Brain pericyte (primary cell): ENCODE measurements around the gene PTPRF.
"Not testable (repeated sequence)": the region's sequence is repeated elsewhere in the genome, so short reads cannot be mapped to it uniquely, and the experiment has no call there.

Source experiments
- DNase-seq: peaks from one replicate; pipeline ENCODE4 v3.0.0-alpha.2; 2012; ENCODE audit warnings: low read depth, low spot score

PTPRF gene

GRCh38 chr1:43537423-43538142 lies 6.9 kb downstream of the PTPRF start:
- no peak for DNase-seq

- no peak for DNase-seq
These were observed 7.4 kb downstream of the PTPRF start for GRCh38 chr1:43538143-43538487.

DNA sequence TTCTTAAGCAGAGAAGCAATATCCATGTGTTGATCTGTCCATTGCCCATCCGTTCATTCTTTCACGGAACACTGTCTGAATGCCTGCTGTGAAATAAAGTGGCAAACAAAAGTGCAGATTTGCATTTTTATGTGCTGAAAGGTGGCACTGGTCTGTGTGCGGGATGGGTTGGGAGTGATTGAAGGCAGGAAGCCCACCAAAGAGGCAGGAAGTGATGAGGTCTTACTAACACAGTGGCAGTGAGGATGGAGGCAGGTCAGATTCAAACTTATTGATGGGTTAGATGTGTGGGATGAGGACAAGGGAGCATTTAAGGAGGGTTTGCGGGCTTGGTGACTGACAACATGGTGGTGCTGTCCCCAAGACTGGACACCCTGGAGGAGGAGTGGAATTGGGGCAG lies 8.3 kb downstream of the PTPRF start:
- no peak for DNase-seq

GRCh38 chr1:43539726-43540434 lies 9.2 kb downstream of the PTPRF start:
- no peak for DNase-seq

DNA sequence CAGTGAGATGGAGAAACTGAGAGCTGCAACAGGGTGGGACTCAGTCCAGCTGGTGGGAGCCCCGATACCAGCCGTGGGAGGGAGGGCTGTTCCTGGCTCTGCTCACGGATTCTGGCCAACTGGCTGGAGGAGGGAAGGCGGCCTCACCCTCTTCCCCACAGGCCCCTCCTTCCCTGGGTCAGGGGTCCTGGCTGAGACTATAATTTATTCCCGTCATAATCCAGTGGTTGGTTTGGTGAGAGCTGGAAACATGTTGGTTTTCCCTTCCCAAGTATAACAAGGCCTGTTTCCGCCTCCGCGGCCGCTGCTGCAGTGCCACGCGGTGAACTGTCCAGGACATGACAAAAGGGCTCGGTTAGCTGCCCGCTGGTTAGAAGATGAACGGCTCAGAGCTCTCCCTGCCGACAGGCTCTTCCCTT lies 10.0 kb downstream of the PTPRF start:
- DNase-seq, result no peak

DNA sequence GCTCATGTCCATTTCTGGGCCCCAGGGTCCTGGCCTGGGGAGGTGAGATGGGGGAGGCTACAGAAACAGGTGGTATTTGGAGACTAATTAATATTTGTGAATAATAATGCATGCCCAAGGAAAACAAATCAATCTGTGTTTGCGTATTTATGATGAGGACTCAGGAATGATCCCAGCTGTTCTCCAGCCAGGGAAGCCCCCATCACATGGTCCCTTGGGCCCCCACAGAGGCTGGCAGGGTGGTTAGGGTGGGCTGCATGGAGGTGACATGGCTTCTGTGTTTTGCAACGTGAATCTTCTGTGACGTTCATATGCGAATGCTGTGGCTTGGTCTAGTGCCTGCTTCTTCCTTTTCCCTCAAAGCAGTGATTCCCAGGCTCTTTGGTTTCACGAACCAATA lies 10.5 kb downstream of the PTPRF start:
- DNase-seq, result no peak

DNA sequence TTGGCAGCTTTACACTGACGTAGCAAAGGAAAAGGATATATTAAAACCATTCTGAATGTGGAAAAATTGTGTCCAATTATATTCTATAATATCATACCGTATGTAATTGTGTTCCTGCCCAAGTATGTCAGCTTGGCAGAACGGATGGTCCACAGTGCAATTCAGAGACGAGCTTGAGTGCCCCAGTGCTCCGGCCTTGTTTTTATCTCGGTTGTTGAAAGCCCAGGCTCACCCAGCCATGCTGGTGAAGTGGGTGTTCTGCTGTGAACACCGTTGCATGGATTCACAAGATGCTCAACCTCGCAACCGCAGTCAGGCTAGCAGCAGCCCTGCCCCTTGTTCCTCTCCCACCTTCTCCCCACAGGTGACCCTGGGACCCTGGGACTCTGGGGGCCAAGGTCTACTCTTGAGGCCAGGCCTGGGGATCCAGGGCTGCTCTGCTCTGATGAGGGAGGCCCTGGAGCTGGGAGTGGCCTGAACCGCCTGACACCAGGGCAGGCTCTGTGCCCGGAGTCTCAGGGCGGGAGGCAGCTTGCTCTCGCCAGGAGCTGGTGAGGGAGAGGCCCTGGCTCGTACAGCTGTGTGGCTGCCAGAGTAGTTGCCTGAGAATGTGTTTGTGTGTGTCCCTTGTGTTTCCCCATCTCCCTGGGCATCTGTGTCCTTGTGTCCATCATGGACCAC lies 11.2 kb downstream of the PTPRF start:
- DNase-seq, result no peak

DNA sequence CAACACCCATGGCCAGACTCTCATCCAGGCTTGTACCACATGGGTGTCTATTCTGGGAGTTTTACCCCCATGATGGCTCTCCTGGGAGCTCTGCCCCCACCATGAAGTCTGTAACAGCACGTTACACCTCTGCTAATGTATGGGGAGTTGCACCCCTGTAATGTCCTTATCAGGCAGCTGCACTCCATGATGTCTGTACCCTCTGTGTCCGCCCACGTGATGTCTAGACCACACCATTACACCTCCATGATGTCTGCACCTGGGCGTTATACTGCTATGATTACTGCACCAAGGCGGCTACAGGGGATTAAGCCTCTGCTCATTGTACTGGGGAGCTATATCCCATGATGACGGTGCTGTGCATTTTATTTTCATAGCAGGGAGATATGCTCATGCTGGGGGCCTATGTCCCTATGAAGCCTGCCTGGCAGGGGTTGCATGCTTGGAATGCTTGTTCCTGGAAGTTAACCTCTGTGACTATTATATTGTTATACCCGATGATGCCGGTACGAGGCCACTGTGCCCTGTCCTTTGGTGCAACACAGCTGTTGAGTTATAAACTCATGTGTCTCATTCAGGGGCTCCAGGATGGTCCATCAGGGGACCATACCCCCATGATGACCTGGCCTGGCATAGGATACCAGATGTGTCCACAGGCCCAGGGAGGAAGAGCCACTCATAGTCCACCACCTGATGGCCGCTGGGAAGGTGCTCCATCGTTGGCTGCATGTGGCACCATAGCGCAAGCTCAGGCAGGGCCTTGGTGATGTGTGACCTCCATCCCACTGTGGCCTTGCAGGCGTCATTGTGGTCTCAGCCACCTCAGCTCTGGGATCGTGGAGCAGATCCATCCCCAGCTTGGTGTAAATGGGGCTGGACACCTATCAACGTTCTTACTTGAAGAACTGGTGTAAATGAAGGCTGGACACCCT lies 12.1 kb downstream of the PTPRF start:
- no peak for DNase-seq

GRCh38 chr1:43543567-43543966 lies 12.9 kb downstream of the PTPRF start:
- DNase-seq, result no peak

DNA sequence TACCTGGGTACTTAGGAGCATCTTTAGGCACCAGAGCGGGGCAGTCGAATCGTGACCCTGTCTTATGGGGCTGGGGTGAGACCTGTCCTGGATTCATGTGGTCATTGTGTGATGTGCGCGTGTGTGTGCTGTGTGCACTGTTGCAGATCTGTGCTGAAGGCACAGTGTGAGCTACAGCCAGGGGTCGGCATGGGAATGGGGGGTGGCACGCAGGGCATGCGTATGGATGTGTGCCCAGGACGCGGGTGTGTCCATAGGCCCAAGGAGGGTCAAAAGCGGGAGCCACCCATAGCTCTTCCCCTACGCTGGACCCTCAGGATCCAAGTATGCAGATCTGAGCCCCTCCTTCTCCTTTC lies 14.6 kb downstream of the PTPRF start:
- no peak for DNase-seq

GRCh38 chr1:43545695-43546387 lies 15.2 kb downstream of the PTPRF start:
- no peak for DNase-seq

- DNase-seq, result no peak
These were observed 15.9 kb downstream of the PTPRF start for GRCh38 chr1:43546388-43547100.

GRCh38 chr1:43547538-43548072 lies 16.9 kb downstream of the PTPRF start:
- DNase-seq, result no peak

DNA sequence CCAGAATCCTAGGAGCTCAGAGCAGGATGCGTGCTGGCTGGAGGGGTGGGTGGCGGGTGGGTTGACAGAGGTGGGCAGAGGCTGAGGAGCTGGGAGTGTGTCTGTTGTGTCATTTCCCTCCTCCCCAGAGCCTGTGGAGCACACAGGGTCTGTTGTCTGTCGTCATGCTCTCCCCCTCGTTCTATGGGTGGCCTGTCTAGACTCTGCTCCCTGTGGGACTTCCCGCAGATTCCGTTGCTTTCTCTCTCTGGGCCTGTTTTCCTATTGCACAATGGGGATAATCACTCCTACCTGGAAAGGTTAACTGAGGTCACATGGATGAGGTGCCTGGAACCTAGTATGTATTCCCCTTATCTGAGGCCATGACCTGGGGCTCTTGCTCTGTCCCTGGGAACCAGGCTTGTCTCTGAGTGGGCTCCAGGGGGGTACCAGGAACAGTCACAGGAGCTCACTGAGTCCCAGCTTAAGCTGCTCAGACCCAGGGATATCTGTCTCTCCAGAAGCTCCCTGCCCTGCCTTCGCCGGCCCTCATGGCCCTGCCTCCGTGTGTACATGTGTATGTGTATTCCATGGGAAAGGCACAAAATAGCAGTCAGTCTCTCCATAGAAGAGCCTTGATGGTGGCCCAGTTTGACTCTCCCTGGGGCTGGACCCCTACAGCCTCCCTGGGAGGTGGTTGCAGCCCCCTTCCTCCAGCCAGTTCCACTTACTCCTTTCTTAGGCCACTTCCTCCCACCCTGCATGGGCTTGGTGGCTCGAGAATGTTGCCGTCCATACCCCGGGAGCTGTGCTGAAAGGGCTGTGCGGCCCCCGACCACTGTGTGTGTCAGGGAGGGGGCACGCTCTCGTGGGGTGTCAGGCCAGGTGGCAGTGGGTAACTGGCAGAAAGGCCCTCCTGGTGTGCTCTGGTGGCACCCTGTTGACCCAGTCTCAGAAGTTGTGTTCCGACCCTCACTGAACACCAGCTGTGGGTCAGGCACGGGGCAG lies 17.9 kb downstream of the PTPRF start:
- no peak for DNase-seq

DNA sequence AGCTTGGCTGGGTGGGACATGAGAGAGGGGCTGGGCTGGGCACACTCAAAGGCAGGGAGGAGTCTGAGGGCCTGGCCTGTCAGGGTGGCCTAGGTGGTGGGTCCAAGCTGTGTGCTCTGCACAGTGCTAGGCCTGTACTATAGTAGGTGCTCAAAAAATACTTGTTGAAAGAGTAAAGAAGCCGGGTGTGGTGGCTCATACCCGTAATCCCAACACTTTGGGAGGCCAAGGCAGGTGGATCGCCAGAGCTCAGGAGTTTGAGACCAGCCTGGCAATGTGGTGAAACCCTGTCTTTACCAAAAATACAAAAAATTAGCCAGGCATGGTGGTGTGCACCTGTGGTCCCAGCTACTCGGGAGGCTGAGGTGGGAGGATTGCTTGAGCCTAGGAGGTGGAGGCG lies 18.7 kb downstream of the PTPRF start:
- DNase-seq, result not testable (repeated sequence)

DNA sequence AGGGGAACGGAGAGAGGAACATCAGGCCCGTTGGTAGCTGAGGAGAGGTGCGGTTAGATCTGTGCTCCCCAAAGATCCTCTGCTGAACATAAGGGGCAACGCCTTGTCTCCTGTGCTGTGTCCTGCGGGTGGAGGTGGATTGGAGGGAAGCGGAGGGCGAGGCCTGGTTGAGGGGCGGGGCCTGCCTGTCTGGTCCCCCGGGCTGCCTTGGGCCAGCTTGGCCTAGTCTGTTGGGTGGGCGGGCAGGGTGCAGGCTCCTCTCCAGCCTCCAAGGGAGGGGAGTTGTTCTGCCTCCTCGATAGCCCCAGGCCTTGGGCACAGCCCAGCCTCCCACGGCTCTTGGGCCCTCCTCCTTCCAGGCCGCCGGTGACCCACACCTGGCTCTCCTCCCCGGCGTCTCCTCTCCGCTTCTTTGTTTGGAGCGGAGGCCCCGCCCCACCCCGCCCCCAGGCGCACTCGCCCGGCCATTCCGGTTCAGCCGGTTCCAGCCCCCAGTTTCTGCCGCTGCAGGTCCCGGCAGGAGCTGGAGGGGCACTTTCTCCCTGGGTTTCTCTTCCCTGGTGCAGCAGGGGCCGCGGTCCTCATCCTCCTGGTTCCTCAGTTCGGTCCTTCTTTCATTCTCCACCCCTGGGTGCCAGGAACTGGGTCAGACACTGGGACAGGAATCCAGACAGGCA lies 19.4 kb downstream of the PTPRF start:
- no peak for DNase-seq

DNA sequence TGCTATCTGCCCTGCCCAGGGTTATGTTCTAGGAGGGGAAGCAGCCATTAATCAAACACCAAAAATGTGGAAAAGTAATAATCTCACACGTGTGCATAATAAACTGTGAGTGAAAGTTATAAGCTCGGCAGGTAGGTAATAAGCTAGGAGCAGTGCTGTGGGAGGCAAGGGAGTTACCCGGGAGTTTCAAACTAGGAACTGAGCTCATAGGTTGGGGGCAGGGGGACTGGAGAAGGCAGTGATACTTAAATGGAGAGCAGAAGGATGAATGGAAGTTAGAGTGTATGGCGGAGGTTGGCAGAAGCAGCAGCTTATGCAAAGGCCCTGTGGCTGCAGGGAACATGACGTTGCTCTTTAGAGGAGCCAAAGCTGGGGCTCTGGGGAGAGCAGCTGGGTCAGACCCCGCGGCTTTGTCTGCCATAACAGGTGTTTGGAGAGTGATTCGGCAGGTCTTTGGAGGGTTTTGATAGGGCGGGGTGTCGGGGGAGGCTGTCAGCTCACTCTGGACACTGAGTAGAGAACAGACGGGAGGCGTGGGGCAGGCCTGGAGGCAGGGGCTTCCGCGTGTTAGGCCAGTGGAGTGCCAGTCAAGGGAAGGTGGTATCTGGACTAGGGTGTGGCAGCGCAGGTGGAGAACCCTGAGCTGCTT lies 20.0 kb downstream of the PTPRF start:
- no peak for DNase-seq

DNA sequence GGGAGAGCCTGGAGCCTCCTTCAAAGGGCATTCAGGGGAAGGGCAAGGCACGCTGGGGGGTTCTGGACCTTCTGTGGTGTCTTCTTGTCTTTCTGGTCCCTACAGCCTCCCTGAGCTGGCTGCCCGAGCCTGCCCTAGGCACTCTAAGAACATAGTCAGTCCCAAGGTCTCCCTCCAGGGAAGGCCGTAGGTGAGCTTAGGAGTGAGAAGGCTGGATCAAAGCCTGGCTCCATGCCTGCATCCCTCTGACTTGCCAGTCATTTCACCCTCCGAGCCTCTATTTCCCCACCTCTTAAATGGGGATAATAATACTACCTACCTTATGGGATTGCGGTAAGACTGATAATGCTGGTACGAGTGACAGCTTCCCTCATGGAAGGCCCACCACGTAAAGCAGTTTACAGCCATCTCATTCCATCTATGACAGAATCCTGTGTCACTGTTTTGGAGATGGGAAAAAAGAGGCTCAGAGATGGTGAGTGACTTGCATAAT lies 20.8 kb downstream of the PTPRF start:
- no peak for DNase-seq
